Measurements from ENCODE around the gene S100A16. TPM values are rescaled to one million over a fixed set of nuclear protein-coding genes. Genes with fewer than 3 reads are reported as not detected.

S100A16 gene
- total RNA-seq, 1 experiment from 2014 or later: 14.6 TPM

DNA sequence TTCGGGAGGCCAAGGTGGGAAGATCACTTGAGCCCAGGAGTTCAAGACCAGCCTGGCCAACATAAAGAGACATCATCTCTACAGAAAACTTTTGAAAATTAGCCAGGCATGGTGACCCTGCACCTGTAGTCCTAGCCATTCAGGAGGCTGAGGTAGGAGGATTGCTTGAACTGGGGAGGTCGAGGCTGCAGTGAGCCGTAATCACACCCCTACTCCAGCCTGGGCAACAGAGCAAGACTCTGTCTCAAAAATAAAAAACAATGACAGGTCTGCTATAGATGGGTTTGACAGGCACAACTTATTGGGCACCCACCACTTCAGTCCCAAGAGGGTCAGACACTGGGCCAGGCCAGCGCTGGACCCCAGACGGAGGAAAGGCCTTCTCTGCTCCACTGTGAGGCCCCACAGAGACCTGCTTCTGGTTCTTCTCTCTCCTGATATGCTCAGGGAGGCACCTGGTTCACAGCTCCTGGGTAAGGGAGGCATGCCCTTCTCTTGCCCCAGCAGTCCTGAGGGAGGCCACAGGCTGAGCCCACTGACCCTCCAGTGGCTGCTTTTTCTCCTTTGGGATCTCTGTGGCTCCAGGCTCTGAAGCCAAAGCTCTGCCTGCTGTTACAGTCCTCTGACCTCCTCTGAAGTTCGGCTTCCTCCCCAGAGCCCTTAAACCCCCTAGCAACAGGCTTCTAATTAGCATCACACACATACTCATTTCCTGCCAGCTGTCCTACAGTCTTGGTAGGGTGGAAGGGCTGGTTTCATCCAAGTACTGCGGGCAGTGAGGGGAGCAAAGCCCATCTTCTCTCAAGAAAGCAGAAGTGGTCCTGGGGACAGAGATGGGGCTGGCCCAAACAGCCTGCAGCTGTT is 14.4 kb downstream of the S100A16 start (continued):
- no peak for TF ChIP-seq NFATC4 (CRISPR knock-in tag; IDR thresholded peaks at IDR 0.05)
- no peak for TF ChIP-seq NFE2L1 (CRISPR knock-in tag; IDR thresholded peaks at IDR 0.05)
- TF ChIP-seq ETV6 (CRISPR knock-in tag; IDR thresholded peaks at IDR 0.05): peak; percentile 48; the same call in 1 of the 2 replicates
- TF ChIP-seq ZNF232 (CRISPR knock-in tag; IDR thresholded peaks at IDR 0.05): 0 out of 2 replicates have a peak, but pooled peaks have one; percentile 36
- no peak for TF ChIP-seq TCF7 (CRISPR knock-in tag; IDR thresholded peaks at IDR 0.05; ENCODE audit: low read depth)
- no peak for TF ChIP-seq RORB (CRISPR knock-in tag; IDR thresholded peaks at IDR 0.05)
- no peak for TF ChIP-seq ZNF317 (CRISPR knock-in tag; IDR thresholded peaks at IDR 0.05; ENCODE audit: borderline replicate concordance, low read depth)
- no peak for TF ChIP-seq JUN (CRISPR knock-in tag; IDR thresholded peaks at IDR 0.05)
- no peak for TF ChIP-seq ESRRA (CRISPR knock-in tag; IDR thresholded peaks at IDR 0.05; ENCODE audit: borderline replicate concordance)
- TF ChIP-seq, protein P1, sequence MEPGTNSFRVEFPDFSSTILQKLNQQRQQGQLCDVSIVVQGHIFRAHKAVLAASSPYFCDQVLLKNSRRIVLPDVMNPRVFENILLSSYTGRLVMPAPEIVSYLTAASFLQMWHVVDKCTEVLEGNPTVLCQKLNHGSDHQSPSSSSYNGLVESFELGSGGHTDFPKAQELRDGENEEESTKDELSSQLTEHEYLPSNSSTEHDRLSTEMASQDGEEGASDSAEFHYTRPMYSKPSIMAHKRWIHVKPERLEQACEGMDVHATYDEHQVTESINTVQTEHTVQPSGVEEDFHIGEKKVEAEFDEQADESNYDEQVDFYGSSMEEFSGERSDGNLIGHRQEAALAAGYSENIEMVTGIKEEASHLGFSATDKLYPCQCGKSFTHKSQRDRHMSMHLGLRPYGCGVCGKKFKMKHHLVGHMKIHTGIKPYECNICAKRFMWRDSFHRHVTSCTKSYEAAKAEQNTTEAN (CRISPR knock-in tag; IDR thresholded peaks at IDR 0.05): no peak
- no peak for TF ChIP-seq PRRX2 (CRISPR knock-in tag; IDR thresholded peaks at IDR 0.05)
- TF ChIP-seq, protein P2, sequence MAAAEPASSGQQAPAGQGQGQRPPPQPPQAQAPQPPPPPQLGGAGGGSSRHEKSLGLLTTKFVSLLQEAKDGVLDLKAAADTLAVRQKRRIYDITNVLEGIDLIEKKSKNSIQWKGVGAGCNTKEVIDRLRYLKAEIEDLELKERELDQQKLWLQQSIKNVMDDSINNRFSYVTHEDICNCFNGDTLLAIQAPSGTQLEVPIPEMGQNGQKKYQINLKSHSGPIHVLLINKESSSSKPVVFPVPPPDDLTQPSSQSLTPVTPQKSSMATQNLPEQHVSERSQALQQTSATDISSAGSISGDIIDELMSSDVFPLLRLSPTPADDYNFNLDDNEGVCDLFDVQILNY (CRISPR knock-in tag; IDR thresholded peaks at IDR 0.05): no peak
- TF ChIP-seq, protein P3, sequence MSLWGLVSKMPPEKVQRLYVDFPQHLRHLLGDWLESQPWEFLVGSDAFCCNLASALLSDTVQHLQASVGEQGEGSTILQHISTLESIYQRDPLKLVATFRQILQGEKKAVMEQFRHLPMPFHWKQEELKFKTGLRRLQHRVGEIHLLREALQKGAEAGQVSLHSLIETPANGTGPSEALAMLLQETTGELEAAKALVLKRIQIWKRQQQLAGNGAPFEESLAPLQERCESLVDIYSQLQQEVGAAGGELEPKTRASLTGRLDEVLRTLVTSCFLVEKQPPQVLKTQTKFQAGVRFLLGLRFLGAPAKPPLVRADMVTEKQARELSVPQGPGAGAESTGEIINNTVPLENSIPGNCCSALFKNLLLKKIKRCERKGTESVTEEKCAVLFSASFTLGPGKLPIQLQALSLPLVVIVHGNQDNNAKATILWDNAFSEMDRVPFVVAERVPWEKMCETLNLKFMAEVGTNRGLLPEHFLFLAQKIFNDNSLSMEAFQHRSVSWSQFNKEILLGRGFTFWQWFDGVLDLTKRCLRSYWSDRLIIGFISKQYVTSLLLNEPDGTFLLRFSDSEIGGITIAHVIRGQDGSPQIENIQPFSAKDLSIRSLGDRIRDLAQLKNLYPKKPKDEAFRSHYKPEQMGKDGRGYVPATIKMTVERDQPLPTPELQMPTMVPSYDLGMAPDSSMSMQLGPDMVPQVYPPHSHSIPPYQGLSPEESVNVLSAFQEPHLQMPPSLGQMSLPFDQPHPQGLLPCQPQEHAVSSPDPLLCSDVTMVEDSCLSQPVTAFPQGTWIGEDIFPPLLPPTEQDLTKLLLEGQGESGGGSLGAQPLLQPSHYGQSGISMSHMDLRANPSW (CRISPR knock-in tag; conservative IDR thresholded peaks at IDR 0.05; ENCODE audit: low read depth): no peak
- TF ChIP-seq GRHL2 (CRISPR knock-in tag; IDR thresholded peaks at IDR 0.05; ENCODE audit: insufficient replicate concordance, severe bottlenecking): no peak
- no peak for TF ChIP-seq SMAD4 (CRISPR knock-in tag; IDR thresholded peaks at IDR 0.05)
- TF ChIP-seq, protein P4, sequence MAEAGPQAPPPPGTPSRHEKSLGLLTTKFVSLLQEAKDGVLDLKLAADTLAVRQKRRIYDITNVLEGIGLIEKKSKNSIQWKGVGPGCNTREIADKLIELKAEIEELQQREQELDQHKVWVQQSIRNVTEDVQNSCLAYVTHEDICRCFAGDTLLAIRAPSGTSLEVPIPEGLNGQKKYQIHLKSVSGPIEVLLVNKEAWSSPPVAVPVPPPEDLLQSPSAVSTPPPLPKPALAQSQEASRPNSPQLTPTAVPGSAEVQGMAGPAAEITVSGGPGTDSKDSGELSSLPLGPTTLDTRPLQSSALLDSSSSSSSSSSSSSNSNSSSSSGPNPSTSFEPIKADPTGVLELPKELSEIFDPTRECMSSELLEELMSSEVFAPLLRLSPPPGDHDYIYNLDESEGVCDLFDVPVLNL (CRISPR knock-in tag; IDR thresholded peaks at IDR 0.05; ENCODE audit: borderline replicate concordance, low read depth): no peak
- TF ChIP-seq, protein P5, sequence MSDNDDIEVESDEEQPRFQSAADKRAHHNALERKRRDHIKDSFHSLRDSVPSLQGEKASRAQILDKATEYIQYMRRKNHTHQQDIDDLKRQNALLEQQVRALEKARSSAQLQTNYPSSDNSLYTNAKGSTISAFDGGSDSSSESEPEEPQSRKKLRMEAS (CRISPR knock-in tag; IDR thresholded peaks at IDR 0.05): no peak
- no peak for TF ChIP-seq ELF4 (CRISPR knock-in tag; IDR thresholded peaks at IDR 0.05; ENCODE audit: low read depth)
- TF ChIP-seq HMGA2 (CRISPR knock-in tag; IDR thresholded peaks at IDR 0.05): no peak
- TF ChIP-seq, protein P6, sequence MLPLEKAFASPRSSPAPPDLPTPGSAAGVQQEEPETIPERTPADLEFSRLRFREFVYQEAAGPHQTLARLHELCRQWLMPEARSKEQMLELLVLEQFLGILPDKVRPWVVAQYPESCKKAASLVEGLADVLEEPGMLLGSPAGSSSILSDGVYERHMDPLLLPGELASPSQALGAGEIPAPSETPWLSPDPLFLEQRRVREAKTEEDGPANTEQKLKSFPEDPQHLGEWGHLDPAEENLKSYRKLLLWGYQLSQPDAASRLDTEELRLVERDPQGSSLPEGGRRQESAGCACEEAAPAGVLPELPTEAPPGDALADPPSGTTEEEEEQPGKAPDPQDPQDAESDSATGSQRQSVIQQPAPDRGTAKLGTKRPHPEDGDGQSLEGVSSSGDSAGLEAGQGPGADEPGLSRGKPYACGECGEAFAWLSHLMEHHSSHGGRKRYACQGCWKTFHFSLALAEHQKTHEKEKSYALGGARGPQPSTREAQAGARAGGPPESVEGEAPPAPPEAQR (CRISPR knock-in tag; IDR thresholded peaks at IDR 0.05): no peak
- no peak for TF ChIP-seq CREM (CRISPR knock-in tag; IDR thresholded peaks at IDR 0.05)
- TF ChIP-seq ZBTB21 (CRISPR knock-in tag; IDR thresholded peaks at IDR 0.05; ENCODE audit: borderline replicate concordance): no peak
- TF ChIP-seq, protein P7, sequence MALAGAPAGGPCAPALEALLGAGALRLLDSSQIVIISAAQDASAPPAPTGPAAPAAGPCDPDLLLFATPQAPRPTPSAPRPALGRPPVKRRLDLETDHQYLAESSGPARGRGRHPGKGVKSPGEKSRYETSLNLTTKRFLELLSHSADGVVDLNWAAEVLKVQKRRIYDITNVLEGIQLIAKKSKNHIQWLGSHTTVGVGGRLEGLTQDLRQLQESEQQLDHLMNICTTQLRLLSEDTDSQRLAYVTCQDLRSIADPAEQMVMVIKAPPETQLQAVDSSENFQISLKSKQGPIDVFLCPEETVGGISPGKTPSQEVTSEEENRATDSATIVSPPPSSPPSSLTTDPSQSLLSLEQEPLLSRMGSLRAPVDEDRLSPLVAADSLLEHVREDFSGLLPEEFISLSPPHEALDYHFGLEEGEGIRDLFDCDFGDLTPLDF (CRISPR knock-in tag; IDR thresholded peaks at IDR 0.05): no peak
- TF ChIP-seq NFYB (CRISPR knock-in tag; conservative IDR thresholded peaks at IDR 0.05; ENCODE audit: low read depth): no peak
- peak; percentile 97 for TF ChIP-seq ZNF121 (CRISPR knock-in tag; IDR thresholded peaks at IDR 0.05)
- TF ChIP-seq, protein P8, sequence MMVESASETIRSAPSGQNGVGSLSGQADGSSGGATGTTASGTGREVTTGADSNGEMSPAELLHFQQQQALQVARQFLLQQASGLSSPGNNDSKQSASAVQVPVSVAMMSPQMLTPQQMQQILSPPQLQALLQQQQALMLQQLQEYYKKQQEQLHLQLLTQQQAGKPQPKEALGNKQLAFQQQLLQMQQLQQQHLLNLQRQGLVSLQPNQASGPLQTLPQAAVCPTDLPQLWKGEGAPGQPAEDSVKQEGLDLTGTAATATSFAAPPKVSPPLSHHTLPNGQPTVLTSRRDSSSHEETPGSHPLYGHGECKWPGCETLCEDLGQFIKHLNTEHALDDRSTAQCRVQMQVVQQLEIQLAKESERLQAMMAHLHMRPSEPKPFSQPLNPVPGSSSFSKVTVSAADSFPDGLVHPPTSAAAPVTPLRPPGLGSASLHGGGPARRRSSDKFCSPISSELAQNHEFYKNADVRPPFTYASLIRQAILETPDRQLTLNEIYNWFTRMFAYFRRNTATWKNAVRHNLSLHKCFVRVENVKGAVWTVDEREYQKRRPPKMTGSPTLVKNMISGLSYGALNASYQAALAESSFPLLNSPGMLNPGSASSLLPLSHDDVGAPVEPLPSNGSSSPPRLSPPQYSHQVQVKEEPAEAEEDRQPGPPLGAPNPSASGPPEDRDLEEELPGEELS (CRISPR knock-in tag; IDR thresholded peaks at IDR 0.05): peak; percentile 57; the same call in 1 of the 2 replicates

Data from WTC11 (cell line).